ENCODE results near the gene TIGD6.

The TIGD6 gene

DNA sequence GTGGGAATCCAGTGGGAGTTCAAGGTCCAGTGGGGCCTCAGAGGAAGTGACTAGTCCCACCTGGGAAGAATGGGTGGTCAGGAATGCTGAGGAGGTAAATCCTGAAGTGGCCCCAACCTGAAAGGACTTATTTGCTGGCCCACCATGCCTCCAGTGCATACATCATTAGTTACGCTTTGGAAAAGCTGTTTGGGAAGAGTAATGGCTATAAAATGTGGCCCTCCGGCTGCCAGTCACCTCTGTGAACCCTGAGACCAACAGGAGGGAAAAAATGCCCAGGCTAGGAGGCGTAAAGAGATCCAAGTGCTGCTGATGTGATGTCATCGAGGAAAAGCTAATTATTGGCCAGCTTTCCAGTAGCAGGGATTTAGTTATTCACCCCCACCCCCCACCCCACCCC lies 42.6 kb downstream of the TIGD6 start:
- no peak overlapping the region for H3K4me3 ChIP-seq (replicated peaks; ENCODE audit: low read depth, low read length)
- peak; percentile 16 for DNase-seq (ENCODE audit: extremely low read depth, low read depth)
- TF ChIP-seq, protein P1, sequence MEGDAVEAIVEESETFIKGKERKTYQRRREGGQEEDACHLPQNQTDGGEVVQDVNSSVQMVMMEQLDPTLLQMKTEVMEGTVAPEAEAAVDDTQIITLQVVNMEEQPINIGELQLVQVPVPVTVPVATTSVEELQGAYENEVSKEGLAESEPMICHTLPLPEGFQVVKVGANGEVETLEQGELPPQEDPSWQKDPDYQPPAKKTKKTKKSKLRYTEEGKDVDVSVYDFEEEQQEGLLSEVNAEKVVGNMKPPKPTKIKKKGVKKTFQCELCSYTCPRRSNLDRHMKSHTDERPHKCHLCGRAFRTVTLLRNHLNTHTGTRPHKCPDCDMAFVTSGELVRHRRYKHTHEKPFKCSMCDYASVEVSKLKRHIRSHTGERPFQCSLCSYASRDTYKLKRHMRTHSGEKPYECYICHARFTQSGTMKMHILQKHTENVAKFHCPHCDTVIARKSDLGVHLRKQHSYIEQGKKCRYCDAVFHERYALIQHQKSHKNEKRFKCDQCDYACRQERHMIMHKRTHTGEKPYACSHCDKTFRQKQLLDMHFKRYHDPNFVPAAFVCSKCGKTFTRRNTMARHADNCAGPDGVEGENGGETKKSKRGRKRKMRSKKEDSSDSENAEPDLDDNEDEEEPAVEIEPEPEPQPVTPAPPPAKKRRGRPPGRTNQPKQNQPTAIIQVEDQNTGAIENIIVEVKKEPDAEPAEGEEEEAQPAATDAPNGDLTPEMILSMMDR (IDR thresholded peaks at IDR 0.05; ENCODE audit: low read depth, low read length, missing control alignments), result no peak

DNA sequence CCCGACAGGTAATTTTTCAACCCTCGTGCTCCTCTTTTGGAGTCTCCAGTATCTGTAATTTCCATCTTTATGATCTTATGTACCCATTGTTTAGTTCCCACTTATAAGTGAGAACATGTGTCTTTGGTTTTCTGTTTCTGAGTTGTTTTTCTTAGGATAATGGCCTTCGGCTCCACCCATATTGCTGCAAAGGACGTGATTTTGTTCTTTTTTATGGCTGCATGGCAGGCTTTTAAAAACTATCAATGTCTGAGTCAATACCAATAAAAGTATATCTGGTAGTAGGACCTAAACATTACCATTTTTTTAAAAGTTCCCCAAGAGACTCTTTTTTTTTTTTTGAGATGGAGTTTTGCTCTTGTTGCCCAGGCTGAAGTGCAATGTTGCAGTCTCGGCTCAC lies 43.8 kb downstream of the TIGD6 start:
- TF ChIP-seq, protein P1 (IDR thresholded peaks at IDR 0.05; ENCODE audit: low read depth, low read length, missing control alignments), result no peak

DNA sequence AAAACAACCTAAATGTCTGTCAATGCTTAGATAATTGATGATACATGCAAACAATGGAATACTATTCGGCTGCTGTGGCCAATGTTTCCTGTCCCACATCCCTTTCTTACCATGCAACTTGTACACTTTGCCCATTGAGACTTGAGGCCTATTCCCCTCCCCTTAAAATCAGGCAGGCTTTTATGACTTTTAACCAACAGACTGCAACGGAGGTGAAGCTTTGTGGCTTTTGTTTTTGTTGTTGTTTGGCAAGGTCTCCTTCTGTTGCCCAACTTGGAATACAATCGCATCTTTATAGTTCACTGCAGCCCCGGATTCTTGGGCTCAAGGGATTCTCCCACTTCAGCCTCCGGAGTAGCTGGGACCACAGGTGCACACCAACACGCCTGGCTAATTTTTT lies 45.7 kb downstream of the TIGD6 start:
- H3K4me3 ChIP-seq (replicated peaks; ENCODE audit: low read depth, low read length), result no peak overlapping the region
- no peak for DNase-seq (ENCODE audit: extremely low read depth, low read depth)
- TF ChIP-seq, protein P1 (IDR thresholded peaks at IDR 0.05; ENCODE audit: low read depth, low read length, missing control alignments), result no peak

More for the DNA sequence above, 43.8 kb downstream of the TIGD6 start:
- H3K4me3 ChIP-seq (replicated peaks; ENCODE audit: low read depth, low read length), result no peak overlapping the region
- DNase-seq (ENCODE audit: extremely low read depth, low read depth), result peak; percentile 78

DNA sequence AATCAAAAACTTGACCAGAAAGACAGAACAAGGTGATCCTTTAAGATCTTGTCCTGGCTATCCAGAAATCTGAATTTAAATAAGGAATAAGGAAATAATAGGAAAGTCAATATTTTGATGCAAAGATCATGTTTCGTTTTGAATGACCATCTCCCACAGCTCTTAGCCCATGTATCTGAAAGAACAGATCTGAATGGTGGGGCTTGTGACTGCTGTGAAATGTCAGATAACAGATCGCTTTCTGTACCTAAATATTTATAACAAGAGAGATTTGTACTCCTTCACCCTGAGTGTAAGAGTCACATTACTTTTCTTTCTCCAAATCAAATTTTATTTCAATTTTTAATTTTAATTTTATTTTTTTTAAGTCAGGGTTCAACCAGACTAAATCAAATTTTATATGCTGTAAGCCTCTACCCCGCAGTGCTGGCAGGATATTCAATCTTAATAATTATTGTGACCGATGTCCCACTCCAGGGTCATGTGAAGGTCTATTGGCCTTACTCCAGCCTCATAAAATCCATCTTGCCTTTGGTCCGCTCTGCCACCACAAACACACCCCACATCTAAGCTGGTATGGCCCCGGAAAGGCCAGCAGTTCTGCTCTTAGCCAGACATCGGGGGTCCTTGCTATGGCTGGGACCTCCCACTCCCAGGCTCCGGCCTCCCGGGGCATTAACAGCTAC lies 46.9 kb downstream of the TIGD6 start:
- TF ChIP-seq, protein P1 (IDR thresholded peaks at IDR 0.05; ENCODE audit: low read depth, low read length, missing control alignments), result no peak
- DNase-seq (ENCODE audit: extremely low read depth, low read depth), result no peak
- H3K4me3 ChIP-seq (replicated peaks; ENCODE audit: low read depth, low read length), result no peak overlapping the region

DNA sequence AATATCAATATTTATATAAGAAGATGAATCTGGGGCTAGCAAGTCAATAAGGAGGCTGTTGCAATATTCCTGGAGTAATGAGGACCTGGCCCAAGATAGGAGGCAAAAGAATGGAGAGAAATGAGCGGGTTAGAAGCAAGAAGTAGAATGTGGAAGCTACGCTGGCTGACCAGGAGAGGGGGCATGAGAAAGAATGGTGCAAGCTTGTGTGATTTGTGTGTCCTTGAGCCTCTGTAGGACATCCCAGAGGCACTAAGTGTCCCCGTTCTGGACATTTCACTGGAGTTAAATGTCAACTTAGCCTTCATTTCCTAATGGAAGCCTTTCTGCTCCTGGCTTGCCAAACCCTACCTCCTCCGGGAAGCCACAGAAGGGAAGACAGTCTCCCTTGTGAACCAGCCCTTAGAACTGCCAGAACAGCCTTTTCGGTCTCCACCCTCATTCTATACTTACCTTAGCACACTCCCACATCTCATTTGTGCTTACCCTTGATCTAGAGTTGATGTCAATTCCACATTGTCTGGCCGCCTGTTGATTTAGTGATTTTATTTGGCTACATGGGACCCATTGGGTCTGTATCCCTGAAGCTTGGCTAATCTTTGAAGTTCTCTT lies 49.2 kb downstream of the TIGD6 start:
- H3K4me3 ChIP-seq (replicated peaks; ENCODE audit: low read depth, low read length), result no peak overlapping the region
- no peak for DNase-seq (ENCODE audit: extremely low read depth, low read depth)
- TF ChIP-seq, protein P1 (IDR thresholded peaks at IDR 0.05; ENCODE audit: low read depth, low read length, missing control alignments), result no peak

DNA sequence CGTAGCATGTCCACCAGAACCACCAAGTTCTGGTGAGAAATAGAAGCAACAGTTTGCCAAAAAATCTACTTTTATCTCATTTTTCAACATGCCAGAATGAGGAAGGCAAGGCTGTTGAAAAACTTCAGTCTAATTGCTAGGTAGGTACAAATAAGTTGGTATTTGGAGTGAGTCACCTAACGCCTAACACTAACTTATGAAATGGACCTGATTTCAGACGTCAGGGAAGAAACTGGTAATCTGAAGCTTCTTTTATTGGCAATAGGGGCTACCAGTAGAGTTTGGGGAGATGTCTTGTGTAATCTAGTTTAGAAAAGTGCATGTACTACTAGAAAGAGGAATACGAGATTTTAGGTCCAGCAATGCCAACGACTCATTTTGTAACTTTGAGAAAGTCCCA lies 51.5 kb downstream of the TIGD6 start:
- no peak overlapping the region for H3K4me3 ChIP-seq (replicated peaks; ENCODE audit: low read depth, low read length)
- TF ChIP-seq, protein P1 (IDR thresholded peaks at IDR 0.05; ENCODE audit: low read depth, low read length, missing control alignments), result no peak
- no peak for DNase-seq (ENCODE audit: extremely low read depth, low read depth)
